IPS-18a (cell line): ENCODE measurements around the gene ZNF558.

Experiments used
- H3K27ac ChIP-seq: one replicate; pipeline ENCODE4 v1.5.1; 2013; ENCODE audit warnings: low read length
- H3K27me3 ChIP-seq: one replicate; pipeline ENCODE4 v1.6.1; 2013; ENCODE audit warnings: mild to moderate bottlenecking, low read length; ENCODE audit not compliant: control insufficient read depth, insufficient read depth
- H3K36me3 ChIP-seq: one replicate; pipeline ENCODE4 v1.6.1; 2013; ENCODE audit warnings: low read depth, low read length; ENCODE audit not compliant: control insufficient read depth
- H3K4me1 ChIP-seq: one replicate; pipeline ENCODE4 v1.6.1; 2013; ENCODE audit warnings: low read depth, low read length; ENCODE audit not compliant: control insufficient read depth
- H3K4me3 ChIP-seq: one replicate; pipeline ENCODE4 v1.5.1; 2013; ENCODE audit warnings: low read length
- H3K9ac ChIP-seq: one replicate; pipeline ENCODE4 v1.6.1; 2013; ENCODE audit warnings: mild to moderate bottlenecking, low read length, moderate library complexity
- H3K9me3 ChIP-seq: one replicate; pipeline ENCODE4 v1.6.1; 2013; ENCODE audit warnings: low read depth, low read length; ENCODE audit not compliant: control insufficient read depth

ZNF558 gene

GRCh38 chr19:8832132-8833021 is at the start of gene ZNF558, which contains the start of gene MBD3L1:
Gene ZNF558 (minus strand): TSS chr19:8832304. CDS start chr19:8822659, 9,645 bp downstream.
Gene MBD3L1 (plus strand): TSS chr19:8832377. CDS start chr19:8842679, 10,302 bp downstream.
- peak within 1 kb of the TSS; percentile 68 for H3K9ac ChIP-seq
- H3K36me3 ChIP-seq = no peaks in the 10 kb centered on the region
- no peaks in the 10 kb centered on the region for H3K4me1 ChIP-seq
- peak within 1 kb of the TSS; percentile 78 for H3K4me3 ChIP-seq
- no peaks in the 10 kb centered on the region for H3K27me3 ChIP-seq
- no peak within 1 kb of the TSS for H3K27ac ChIP-seq
- peaks cover 4% of the 10 kb centered on the region for H3K9me3 ChIP-seq

DNA sequence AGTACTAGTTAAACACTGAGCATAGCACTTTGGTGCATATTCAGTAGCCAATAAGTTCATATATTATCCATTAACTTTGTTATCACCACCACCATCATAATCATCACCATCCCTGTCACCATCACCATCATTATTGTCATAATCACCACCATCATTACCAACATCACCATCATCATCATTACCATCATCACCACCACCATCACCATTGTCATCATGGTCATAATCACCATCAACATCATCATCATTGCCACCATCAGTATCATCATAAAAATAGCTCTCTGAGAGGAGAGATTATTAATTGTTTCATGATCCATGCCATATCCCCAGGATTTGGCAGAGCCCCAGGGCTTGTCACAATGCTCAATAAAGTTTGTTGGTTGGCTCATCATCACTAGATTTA is 49.4 kb upstream of the ZNF558 start:
- H3K36me3 ChIP-seq = no peaks in the 10 kb centered on the region

GRCh38 chr19:8880868-8881488 is 48.9 kb upstream of the ZNF558 start:
- no peak overlapping the region for H3K4me3 ChIP-seq
- no peaks in the 10 kb centered on the region for H3K36me3 ChIP-seq
- no peak overlapping the region for H3K9ac ChIP-seq
- H3K4me1 ChIP-seq = no peaks in the 10 kb centered on the region
- H3K27me3 ChIP-seq = no peaks in the 10 kb centered on the region
- no peak overlapping the region for H3K27ac ChIP-seq
- H3K9me3 ChIP-seq = peaks cover 91% of the 10 kb centered on the region

More for the DNA sequence above, 49.4 kb upstream of the ZNF558 start:
- Histone ChIP-seq H3K9me3 (peaks cover 91% of the 10 kb centered on the region), H3K4me3 (no peak overlapping the region), H3K27me3 (no peaks in the 10 kb centered on the region), H3K27ac (no peak overlapping the region), H3K9ac (no peak overlapping the region), H3K4me1 (no peaks in the 10 kb centered on the region)

DNA sequence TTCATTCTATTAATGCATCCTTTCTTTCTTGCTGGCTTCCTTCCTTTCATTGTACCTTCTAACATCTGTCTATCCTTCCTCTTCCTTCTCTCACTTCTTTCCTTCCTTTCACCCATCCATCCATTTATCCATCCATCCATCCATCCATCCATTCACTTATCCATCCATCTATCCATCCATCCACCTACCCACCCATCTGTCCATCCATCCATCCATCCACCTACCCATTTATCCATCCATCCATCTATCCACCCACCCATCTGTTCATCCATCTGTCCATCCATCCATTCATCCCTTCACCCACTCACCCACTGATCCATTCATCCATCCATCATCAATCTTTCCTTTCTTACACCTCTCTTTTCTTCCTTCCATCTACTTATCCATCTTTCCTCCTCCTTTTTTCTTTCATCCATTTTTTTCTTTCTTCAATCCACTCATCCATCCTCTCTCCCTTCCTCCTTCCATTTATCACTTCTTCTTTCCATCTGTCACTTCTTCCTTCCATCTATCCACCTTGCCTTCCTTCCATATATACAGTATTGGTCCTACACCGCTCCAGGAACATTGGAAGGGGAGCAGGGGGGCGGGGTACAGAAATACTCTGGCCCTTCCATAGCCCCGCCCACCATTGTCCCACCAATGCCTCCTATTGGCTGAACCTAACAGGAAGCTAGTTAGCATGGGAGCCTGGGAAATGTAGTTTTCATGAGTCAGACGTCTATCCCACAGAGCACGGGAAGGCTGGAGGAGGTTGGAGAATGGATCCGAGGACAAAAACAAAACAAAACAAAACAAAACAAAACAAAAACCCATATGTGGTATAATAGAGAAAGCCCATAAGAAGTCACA is 46.0 kb upstream of the ZNF558 start:
- Histone ChIP-seq H3K27ac (no peak overlapping the region), H3K9ac (no peak overlapping the region), H3K27me3 (no peaks in the 10 kb centered on the region), H3K4me1 (no peaks in the 10 kb centered on the region), H3K36me3 (no peaks in the 10 kb centered on the region), H3K9me3 (peaks cover 71% of the 10 kb centered on the region), H3K4me3 (no peak overlapping the region)

DNA sequence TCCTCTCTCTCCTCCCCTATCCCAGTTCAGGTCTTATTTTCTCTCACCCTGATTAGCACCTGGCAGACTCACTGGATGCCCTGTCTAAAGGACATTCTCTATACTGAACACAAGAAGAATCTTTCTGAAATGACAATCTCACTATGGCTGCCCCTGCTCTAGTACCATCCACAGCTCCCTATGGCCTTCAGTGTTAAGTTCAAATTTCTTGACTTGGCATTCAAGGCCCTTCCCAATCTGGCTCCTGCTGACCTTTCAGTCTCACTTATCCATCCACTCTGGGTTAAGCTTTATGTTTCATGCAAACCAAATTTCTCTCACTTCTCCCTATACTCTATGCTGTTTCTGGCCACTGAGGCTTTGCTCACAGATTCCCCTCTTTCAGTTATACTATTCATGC is 34.2 kb upstream of the ZNF558 start:
- Histone ChIP-seq H3K4me1 (no peaks in the 10 kb centered on the region), H3K9ac (no peak overlapping the region), H3K27me3 (no peaks in the 10 kb centered on the region), H3K36me3 (no peaks in the 10 kb centered on the region), H3K4me3 (no peak overlapping the region), H3K9me3 (peaks cover 74% of the 10 kb centered on the region), H3K27ac (no peak overlapping the region)

GRCh38 chr19:8858260-8858659 is 26.2 kb upstream of the ZNF558 start:
- Histone ChIP-seq H3K4me1 (no peaks in the 10 kb centered on the region), H3K9ac (no peak overlapping the region), H3K4me3 (no peak overlapping the region), H3K27me3 (no peaks in the 10 kb centered on the region), H3K36me3 (no peaks in the 10 kb centered on the region), H3K9me3 (peaks cover 53% of the 10 kb centered on the region), H3K27ac (no peak overlapping the region)

DNA sequence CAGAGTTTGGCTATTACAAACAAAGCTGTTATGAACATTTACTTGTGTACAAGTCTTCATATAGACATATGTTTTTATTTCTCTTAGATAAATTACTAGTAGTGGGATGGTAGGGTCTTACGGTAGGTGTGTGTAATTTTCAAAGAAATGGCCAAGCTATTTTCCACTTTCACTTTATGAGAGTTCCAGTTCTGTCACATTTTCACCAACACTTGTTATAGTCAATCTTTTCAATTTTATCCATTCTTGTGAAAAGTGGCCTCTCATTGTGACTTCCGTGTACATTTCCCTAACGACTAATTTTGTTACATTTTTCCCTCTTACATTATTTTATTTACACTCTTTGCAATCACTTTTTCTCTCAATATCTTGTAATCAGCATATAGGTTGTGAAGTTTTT is 18.4 kb upstream of the ZNF558 start:
- Histone ChIP-seq H3K27me3 (no peaks in the 10 kb centered on the region), H3K4me3 (no peak overlapping the region), H3K4me1 (no peaks in the 10 kb centered on the region), H3K9ac (no peak overlapping the region), H3K27ac (no peak overlapping the region), H3K36me3 (no peaks in the 10 kb centered on the region), H3K9me3 (peaks cover 54% of the 10 kb centered on the region)

GRCh38 chr19:8849232-8849631 is 17.1 kb upstream of the ZNF558 start:
- Histone ChIP-seq H3K27me3 (no peaks in the 10 kb centered on the region), H3K9ac (no peak overlapping the region), H3K4me3 (no peak overlapping the region), H3K36me3 (no peaks in the 10 kb centered on the region), H3K9me3 (peaks cover 48% of the 10 kb centered on the region), H3K4me1 (no peaks in the 10 kb centered on the region), H3K27ac (no peak overlapping the region)

- no peak overlapping the region for H3K27ac ChIP-seq
- H3K4me1 ChIP-seq = no peaks in the 10 kb centered on the region
- no peak overlapping the region for H3K9ac ChIP-seq
- no peaks in the 10 kb centered on the region for H3K27me3 ChIP-seq
- no peak overlapping the region for H3K4me3 ChIP-seq
- peaks cover 54% of the 10 kb centered on the region for H3K9me3 ChIP-seq
- H3K36me3 ChIP-seq = no peaks in the 10 kb centered on the region
Measured at GRCh38 chr19:8846819-8847218, 14.7 kb upstream of the ZNF558 start.

GRCh38 chr19:8840708-8841107 is 8.6 kb upstream of the ZNF558 start:
- H3K9me3 ChIP-seq = peaks cover 47% of the 10 kb centered on the region
- no peak overlapping the region for H3K27ac ChIP-seq

DNA sequence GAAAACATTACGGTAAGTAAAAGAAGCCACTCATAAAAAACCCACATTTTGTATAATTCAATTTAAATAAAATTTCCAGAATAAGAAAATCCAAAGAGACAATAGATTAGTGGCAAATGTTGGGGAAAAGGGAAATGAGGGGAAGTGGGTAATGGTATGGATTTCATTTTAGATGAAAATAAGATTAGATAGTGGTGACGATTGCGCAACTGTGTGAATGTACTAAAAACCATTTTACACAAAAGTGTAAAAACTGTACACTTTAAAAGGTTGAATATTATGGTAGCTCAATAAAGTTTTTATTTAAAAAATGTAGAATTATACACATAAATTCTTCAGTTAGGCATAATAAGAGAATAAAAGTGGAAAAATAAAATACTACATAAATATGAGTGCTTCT is 3.8 kb upstream of the ZNF558 start:
- Histone ChIP-seq H3K4me1 (no peaks in the 10 kb centered on the region), H3K4me3 (no peak overlapping the region), H3K9ac (no peak overlapping the region), H3K9me3 (peaks cover 25% of the 10 kb centered on the region), H3K27me3 (no peaks in the 10 kb centered on the region), H3K27ac (no peak overlapping the region), H3K36me3 (no peaks in the 10 kb centered on the region)

More at GRCh38 chr19:8840708-8841107, 8.6 kb upstream of the ZNF558 start:
- Histone ChIP-seq H3K9ac (no peak overlapping the region), H3K36me3 (no peaks in the 10 kb centered on the region), H3K4me3 (no peak overlapping the region), H3K27me3 (no peaks in the 10 kb centered on the region), H3K4me1 (no peaks in the 10 kb centered on the region)
